HL-60/S4 treated with retinoic acid at 250 ng/mL for 4 days and 3 days (cell line): ENCODE measurements around the gene NOLC1.

ENCODE experiments used
- in situ Hi-C: fragments of 300-500 bp; cut with MboI; formaldehyde crosslinking; loops from 2 replicates; pipeline ENCODE4 v1.7.0; 2022; ENCODE audit warnings: low sequenced_read_pairs

Gene NOLC1

DNA sequence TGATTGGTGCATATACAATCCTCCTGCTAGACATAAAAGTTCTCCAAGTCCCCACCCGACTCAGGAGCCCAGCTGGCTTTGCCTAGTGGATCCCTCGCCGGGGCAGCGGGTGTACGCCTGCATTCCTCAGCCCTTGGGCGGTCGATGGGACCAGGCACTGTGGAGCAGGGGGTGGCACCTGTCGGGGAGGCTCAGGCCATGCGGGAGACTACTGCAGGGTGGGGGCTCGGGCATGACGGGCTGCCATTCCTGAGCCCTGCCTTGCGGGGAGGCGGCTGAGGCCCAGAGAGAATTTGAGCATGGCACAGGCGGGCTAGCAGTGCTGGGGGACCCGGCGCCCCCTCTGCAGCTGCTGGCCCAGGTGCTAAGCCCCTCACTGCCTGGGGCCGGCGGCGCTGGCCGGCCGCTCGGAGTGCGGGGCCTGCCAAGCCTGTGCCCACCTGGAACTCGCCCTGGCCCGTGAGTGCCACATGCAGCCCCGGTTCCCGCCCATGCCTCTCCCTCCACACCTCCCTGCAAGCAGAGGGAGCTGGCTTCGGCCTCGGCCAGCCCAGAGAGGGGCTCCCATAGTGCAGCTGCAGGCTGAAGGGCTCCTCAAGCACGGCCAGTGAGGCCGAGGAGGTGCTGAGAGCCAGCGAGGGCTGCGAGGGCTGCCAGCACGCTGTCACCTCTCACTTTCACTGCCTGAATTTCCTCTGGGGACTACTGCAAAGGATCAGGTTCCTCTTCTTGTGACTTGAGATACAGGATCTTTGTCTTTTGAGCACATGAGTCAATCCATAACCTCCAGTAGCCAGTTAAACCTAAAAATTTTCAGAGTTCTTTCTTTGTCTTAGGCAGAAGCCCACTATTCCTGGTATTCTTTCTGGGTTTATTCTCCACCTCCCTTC lies 48.8 kb downstream of the NOLC1 start:
- in situ Hi-C loops, result no loop called here

DNA sequence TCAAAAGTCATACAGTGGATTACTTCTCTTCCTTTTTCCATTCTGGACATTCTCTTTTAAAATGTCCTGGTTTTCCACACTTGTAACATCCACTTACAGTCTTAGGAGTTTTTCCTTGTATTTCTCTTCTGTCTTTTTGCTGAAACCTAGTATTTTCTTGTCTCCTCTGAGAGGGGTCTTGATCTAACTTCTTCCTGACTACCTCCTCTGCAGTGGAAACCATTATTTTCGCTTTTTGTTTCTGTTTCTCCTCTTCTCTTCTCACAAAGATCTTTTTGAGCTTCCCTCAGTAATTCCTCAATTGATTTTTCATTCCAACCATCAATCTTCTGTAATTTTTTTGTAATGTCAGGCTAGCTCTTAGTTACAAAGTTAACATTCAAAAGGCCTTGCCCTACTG lies 50.2 kb downstream of the NOLC1 start:
- in situ Hi-C loops, result no loop called here

DNA sequence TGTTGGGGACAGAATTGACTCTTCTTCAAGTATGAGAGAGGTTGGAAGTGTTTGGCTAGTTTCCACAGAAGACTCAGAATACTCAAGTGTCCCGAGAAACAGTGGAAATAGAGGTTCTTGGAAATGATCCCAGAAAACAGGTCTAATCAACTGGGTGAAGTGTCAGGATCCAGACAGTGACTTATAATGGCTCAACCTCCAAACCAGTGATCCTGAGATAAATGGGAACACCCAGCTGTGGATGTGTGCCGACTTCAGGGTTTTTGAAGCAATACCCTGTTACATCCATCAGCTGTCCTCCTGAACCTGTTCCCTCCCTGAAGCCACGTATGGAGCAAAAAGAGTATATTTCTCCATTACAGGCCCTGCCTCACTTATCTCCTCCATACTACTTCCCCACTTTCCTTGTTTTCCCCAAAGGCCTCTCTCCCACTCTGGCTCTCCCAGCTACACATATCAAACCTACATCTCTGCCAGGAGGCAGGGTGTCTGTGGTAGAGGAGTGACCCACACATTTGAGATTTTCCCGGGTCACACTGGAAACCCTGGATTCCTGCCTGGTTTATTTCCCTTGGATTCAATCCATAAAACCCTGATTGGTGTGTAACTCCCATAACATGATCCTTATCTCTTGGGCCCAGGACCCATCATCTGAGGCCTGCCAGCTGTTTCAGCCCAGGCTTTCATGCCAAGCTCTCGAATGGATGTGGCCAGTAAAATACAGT lies 56.3 kb downstream of the NOLC1 start:
- in situ Hi-C loops, result no loop called here

DNA sequence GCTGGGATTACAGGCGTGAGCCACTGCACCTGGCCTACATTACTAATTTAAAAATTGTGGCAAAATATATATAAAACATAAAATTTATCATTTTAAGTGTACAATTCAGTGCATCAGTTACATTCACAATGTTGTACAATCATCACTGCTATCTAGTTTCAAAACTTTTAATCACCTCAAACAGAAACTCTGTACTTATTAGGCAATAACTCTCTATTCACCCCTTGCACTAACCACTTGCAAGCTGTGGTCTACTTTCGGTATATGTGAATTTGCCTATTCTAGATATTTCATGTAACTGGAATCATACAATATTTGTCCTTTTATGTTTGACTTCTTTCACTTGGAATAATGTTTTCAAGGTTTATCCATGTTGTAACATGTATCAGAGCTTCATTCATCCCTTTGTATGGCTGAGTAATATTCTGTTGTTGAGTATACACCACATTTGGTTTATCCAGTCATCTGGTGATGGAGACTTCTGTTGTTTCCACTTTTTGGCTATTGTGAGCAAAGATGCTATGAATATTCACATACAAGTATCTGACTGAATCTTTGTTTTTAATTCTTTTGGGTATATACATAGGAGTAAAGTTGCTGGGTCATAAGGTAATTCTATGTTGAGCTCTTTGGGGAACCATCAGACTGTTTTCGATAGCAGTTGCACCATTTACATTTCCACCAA lies 59.6 kb downstream of the NOLC1 start:
- in situ Hi-C loops, result no loop called here
